K562 (cell line): Measurements from ENCODE around the gene MXRA7. TPM values are rescaled to one million over a fixed set of nuclear protein-coding genes. Genes with fewer than 3 reads are reported as not detected.

Experiments
- ATAC-seq: fragments of 200-7000 bp; cut with Tn5 transposase; 3 replicates; pipeline ENCODE4 v1.9.1; 2020; ENCODE audit warnings: moderate library complexity
- BruUV-seq: library from RNA; stranded (reverse); fragments of 400-500 nt; replicated peaks from 2 replicates; lab custom pipeline; 2021; lab: Mats Ljungman, UMichigan
- CTCF ChIA-PET: fragments of 300-600 bp; formaldehyde crosslinking; extraction: SDS; loops from one replicate; lab custom pipeline; 2021; ENCODE audit warnings: low intra/inter-chr PET ratio; lab: Yijun Ruan, JAX
- POLR2A ChIA-PET: fragments of 300-600, 350-650 bp; sonication (Branson Sonifier 250); formaldehyde crosslinking; extraction: SDS; loops from one replicate; lab custom pipeline; 2021; ENCODE audit warnings: antibody characterized with exemption, inconsistent platforms; lab: Yijun Ruan, JAX
- DNase-seq, 4 experiments: peaks; one replicate each; pipeline versions ENCODE4 v3.0.0 to v3.0.0-alpha.2; 2011 to 2018; ENCODE audit warnings: low spot score in 3 of 4, mixed read lengths in 3 of 4; ENCODE audit errors: extremely low read depth in 1 of 4
- FAIRE-seq: peaks from 2 replicates; lab custom pipeline; 2011; peaks lifted over from hg19 to GRCh38; lab: Jason Lieb, UNC
- H2AFZ ChIP-seq: 2 replicates; pipeline ENCODE4 v1.6.0; 2011; ENCODE audit warnings: low read depth, low read length, control low read depth, inconsistent platforms
- H3K27ac ChIP-seq: fragments of 200-600 bp; 3 replicates; pipeline ENCODE4 v1.8.0; 2011; ENCODE audit warnings: low read depth, mild to moderate bottlenecking, control low read depth, inconsistent platforms, low read length, moderate library complexity, mixed read lengths; ENCODE audit errors: extremely low read depth
- H3K27me3 ChIP-seq, 2 experiments: fragments of 300-600 bp in 1 of 2; 2 replicates in 1 of 2; 3 replicates in 1 of 2; pipeline versions ENCODE4 v1.6.0 to v1.8.0; 2011; ENCODE audit warnings: inconsistent platforms in 2 of 2, low read length in 2 of 2, mild to moderate bottlenecking in 1 of 2, mixed read lengths in 1 of 2, moderate library complexity in 1 of 2; ENCODE audit not compliant: control insufficient read depth in 2 of 2, insufficient read depth in 2 of 2
- H3K36me3 ChIP-seq: fragments of 300-600 bp; 3 replicates; pipeline ENCODE4 v1.8.0; 2011; ENCODE audit warnings: mild to moderate bottlenecking, low read length, inconsistent platforms; ENCODE audit not compliant: control insufficient read depth, insufficient read depth
- H3K4me1 ChIP-seq, 2 experiments: fragments of 200-600 bp in 1 of 2; replicated peaks in 1 of 2; 2 replicates in 1 of 2; 3 replicates in 1 of 2; pipeline versions ENCODE4 v1.5.1 to v1.8.0; 2011; ENCODE audit warnings: inconsistent platforms in 2 of 2, low read length in 2 of 2, mild to moderate bottlenecking in 1 of 2, mixed read lengths in 1 of 2, moderate library complexity in 1 of 2; ENCODE audit not compliant: control insufficient read depth in 2 of 2, insufficient read depth in 2 of 2
- H3K4me2 ChIP-seq: 2 replicates; pipeline ENCODE4 v1.6.1; 2011; ENCODE audit warnings: low read length, control low read depth, inconsistent platforms, mixed read lengths; ENCODE audit not compliant: insufficient read depth
- H3K4me3 ChIP-seq: fragments of 200-600 bp; sonication (generic), shearing (Covaris generic); 2 replicates; pipeline ENCODE4 v1.5.1; 2016; ENCODE audit warnings: control low read depth, inconsistent platforms
- H3K79me2 ChIP-seq: fragments of 200-600 bp; 3 replicates; pipeline ENCODE4 v1.8.0; 2011; ENCODE audit warnings: low read length, inconsistent platforms; ENCODE audit not compliant: control insufficient read depth, insufficient read depth
- H3K9ac ChIP-seq, 2 experiments: 2 replicates each; pipeline versions ENCODE4 v1.6.0 to v1.6.1; 2011; ENCODE audit warnings: low read depth in 2 of 2, low read length in 2 of 2, control low read depth in 1 of 2, inconsistent platforms in 1 of 2, mild to moderate bottlenecking in 1 of 2, mixed read lengths in 1 of 2; ENCODE audit not compliant: insufficient read depth in 1 of 2
- H3K9me1 ChIP-seq: one replicate; pipeline ENCODE4 v1.6.0; 2011; ENCODE audit warnings: inconsistent platforms, mild to moderate bottlenecking, low read length, moderate library complexity; ENCODE audit not compliant: control insufficient read depth, insufficient read depth
- H3K9me3 ChIP-seq: replicated peaks from 2 replicates; pipeline ENCODE4 v1.5.1; 2011; ENCODE audit warnings: low read depth, low read length, inconsistent platforms; ENCODE audit not compliant: control insufficient read depth, insufficient read depth
- H4K20me1 ChIP-seq: replicated peaks from 2 replicates; pipeline ENCODE4 v1.6.1; 2011; ENCODE audit warnings: low read length, inconsistent platforms, mixed read lengths; ENCODE audit not compliant: control insufficient read depth, insufficient read depth
- DMBX1 ChIP-seq: fragments of 250-450 bp; sonication (Bioruptor Pico); IDR thresholded peaks from 2 replicates; pipeline ENCODE4 v1.8.0; 2022; ENCODE audit warnings: inconsistent platforms, mild to moderate bottlenecking, moderate library complexity, borderline replicate concordance
- HDAC1 ChIP-seq, 2 experiments: fragments of 450-650 bp; IDR thresholded peaks; 2 replicates each; pipeline ENCODE4 v1.6.1; 2016 to 2017; ENCODE audit warnings: inconsistent platforms in 1 of 2, mild to moderate bottlenecking in 1 of 2, moderate library complexity in 1 of 2
- HDAC6 ChIP-seq: IDR thresholded peaks from 2 replicates; pipeline ENCODE4 v1.6.1; 2012; ENCODE audit warnings: low read depth, mild to moderate bottlenecking, control low read depth, inconsistent platforms, low read length, moderate library complexity
- ILF3 ChIP-seq: fragments of 450-650 bp; IDR thresholded peaks from 2 replicates; pipeline ENCODE4 v1.6.1; 2018; ENCODE audit warnings: antibody characterized with exemption, mild to moderate bottlenecking, moderate library complexity, borderline replicate concordance
- POLR2AphosphoS2 ChIP-seq: IDR thresholded peaks from 2 replicates; pipeline ENCODE4 v1.6.1; 2012; ENCODE audit warnings: low read length, improper control_type of control experiment
- RBM15 ChIP-seq: fragments of 200-400 bp; formaldehyde crosslinking; IDR thresholded peaks from 2 replicates; pipeline ENCODE4 v1.6.1; 2018; ENCODE audit warnings: mild to moderate bottlenecking, low read length, moderate library complexity; ENCODE audit not compliant: insufficient read depth
- STAT5B ChIP-seq: fragments of 250-450 bp; sonication (Bioruptor Pico); IDR thresholded peaks from 2 replicates; pipeline ENCODE4 v1.8.0; 2021; ENCODE audit warnings: mild to moderate bottlenecking, inconsistent platforms
- ZC3H4 ChIP-seq: sonication (generic); formaldehyde crosslinking; IDR thresholded peaks from 2 replicates; pipeline ENCODE4 v1.9.0; 2021; ENCODE audit warnings: missing genetic modification reagents, borderline replicate concordance
- ZFP30 ChIP-seq: fragments of 250-450 bp; sonication (Bioruptor Pico); IDR thresholded peaks from 2 replicates; pipeline ENCODE4 v1.8.0; 2022; ENCODE audit warnings: moderate library complexity, mild to moderate bottlenecking, inconsistent platforms, borderline replicate concordance
- ZNF583 ChIP-seq: fragments of 250-450 bp; sonication (Bioruptor Pico); IDR thresholded peaks from 2 replicates; pipeline ENCODE4 v1.4.0; 2020
- ZNF75A ChIP-seq: fragments of 450-650 bp; formaldehyde crosslinking; IDR thresholded peaks from 2 replicates; pipeline ENCODE4 v1.4.0; 2020; ENCODE audit warnings: mild to moderate bottlenecking
- ZNF778 ChIP-seq: fragments of 450-650 bp; formaldehyde crosslinking; IDR thresholded peaks from 2 replicates; pipeline ENCODE4 v1.4.0; 2020; ENCODE audit warnings: mild to moderate bottlenecking, moderate library complexity
- WGBS: fragments of 100-300 bp; shearing (Covaris generic); methylation state at CpG from one replicate; pipeline ENCODE4 v1.1.6; 2016; ENCODE audit warnings: low coverage, mixed read lengths; ENCODE audit not compliant: insufficient coverage; ENCODE audit errors: missing lambda C conversion rate; 5-methylcytosine and 5-hydroxymethylcytosine counted together
- in situ Hi-C: fragments of 300-500 bp; cut with MboI; formaldehyde crosslinking; loops from 4 replicates; pipeline ENCODE4 v1.15.0; 2018; ENCODE audit warnings: inconsistent platforms, mixed read lengths
- intact Hi-C: fragments of 100-400 bp; cut with micrococcal nuclease; formaldehyde crosslinking; loops from 2 replicates; pipeline ENCODE4 v1.14.2; 2022
- polyA plus RNA-seq, 8 experiments: library from polyadenylated mRNA; depleted of rRNA in 4 of 8; stranded (reverse) in 5 of 8; unstranded in 3 of 8; fragments of >200 nt; fragmentation: Nextera tagmentation in 2 of 8; fragmentation: Illumina TruSeq in 1 of 8; extraction: Ambion mirVana in 2 of 8; extraction: Trizol in 1 of 8; gene quantifications; 2 replicates each; pipeline versions ENCODE4 v1.2.1 to v1.2.3, GENCODE V29; 2011 to 2014; ENCODE audit warnings: inconsistent platforms in 1 of 8, missing spikeins in 1 of 8
- total RNA-seq, 7 experiments: library from RNA; depleted of rRNA in 6 of 7; stranded (reverse); fragments of >200 nt in 6 of 7; fragmentation: Illumina TruSeq in 2 of 7; extraction: Trizol in 2 of 7; gene quantifications; 2 replicates each; pipeline versions ENCODE4 v1.2.1 to v1.2.3, GENCODE V29; 2011 to 2021; ENCODE audit warnings: low replicate concordance in 1 of 7
- TF ChIP-seq, protein P1 (sequence below): fragments of 250-450 bp; sonication (Bioruptor Pico); IDR thresholded peaks from 2 replicates; pipeline ENCODE4 v1.5.1; 2021; ENCODE audit warnings: mild to moderate bottlenecking
- TF ChIP-seq, protein P2 (sequence below): sonication (generic); formaldehyde crosslinking; IDR thresholded peaks from 2 replicates; pipeline ENCODE4 v1.8.1; 2023; ENCODE audit warnings: mild to moderate bottlenecking, missing genetic modification reagents, moderate library complexity
- TF ChIP-seq, protein P3 (sequence below): fragments of 450-650 bp; formaldehyde crosslinking; IDR thresholded peaks from 2 replicates; pipeline ENCODE4 v1.4.0; 2020; ENCODE audit warnings: mild to moderate bottlenecking, moderate library complexity

Gene MXRA7
- total and polyA plus RNA-seq, 9 of the 15 experiments (the other 6 are each of a cell fraction or from before 2014, with no cell fraction given): 2.6 to 38.4 (median 14.3) TPM

DNA sequence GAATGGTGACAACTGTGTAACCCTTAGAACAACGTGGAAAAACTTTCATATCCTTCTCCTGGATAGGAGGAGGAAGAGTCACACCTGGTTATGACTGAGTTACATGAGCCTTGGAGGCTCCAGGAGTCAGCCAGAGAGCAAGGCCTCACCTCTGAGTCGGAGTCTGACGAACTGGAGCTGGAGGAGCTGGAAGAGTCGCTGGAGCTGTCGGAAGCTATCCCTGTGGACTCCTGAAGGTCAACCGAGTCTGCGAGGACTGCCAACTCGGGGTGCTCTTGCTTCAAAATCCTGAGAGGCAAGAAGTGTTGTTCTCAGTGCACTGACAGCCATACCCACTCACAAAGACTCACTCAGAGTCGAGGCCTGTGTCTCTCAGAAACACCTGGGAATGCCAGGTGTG lies 9.4 kb upstream of the MXRA7 start:
- in situ Hi-C loops (no loop called here), intact Hi-C loops (no loop called here)
- no peak overlapping the region for H3K4me2 ChIP-seq
- peaks cover 28 to 29% of the 10 kb centered on the region in 2 experiments for H3K4me1 ChIP-seq
- BruUV-seq: no TSS peak
- ChIA-PET POLR2A (interaction anchor here (0.6 to 1.5 kb wide), 3 partner anchors 20 to 402 kb away, joined by 3 to 6 read pairs (median 3); no protein-coding TSS in a partner anchor), CTCF (no interaction called here)
- no peak overlapping the region for H3K27ac ChIP-seq
- TF ChIP-seq ZNF75A (CRISPR knock-in tag) (no peak), HDAC1 (IDR thresholded peaks at IDR 0.05) (no peak), ZNF778 (CRISPR knock-in tag) (no peak), ZNF583 (CRISPR knock-in tag) (no peak), POLR2AphosphoS2 (no peak), STAT5B (CRISPR knock-in tag) (no peak), HDAC6 (no peak), ZC3H4 (no peak), RBM15 (no peak), ZFP30 (no peak), ILF3 (no peak), DMBX1 (CRISPR knock-in tag) (no peak)
- TF ChIP-seq, protein P1, sequence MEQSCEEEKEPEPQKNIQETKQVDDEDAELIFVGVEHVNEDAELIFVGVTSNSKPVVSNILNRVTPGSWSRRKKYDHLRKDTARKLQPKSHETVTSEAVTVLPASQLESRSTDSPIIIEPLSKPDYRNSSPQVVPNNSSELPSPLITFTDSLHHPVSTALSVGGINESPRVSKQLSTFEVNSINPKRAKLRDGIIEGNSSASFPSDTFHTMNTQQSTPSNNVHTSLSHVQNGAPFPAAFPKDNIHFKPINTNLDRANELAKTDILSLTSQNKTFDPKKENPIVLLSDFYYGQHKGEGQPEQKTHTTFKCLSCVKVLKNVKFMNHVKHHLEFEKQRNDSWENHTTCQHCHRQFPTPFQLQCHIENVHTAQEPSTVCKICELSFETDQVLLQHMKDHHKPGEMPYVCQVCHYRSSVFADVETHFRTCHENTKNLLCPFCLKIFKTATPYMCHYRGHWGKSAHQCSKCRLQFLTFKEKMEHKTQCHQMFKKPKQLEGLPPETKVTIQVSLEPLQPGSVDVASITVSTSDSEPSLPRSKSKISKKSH (CRISPR knock-in tag): no peak
- TF ChIP-seq, protein P2, sequence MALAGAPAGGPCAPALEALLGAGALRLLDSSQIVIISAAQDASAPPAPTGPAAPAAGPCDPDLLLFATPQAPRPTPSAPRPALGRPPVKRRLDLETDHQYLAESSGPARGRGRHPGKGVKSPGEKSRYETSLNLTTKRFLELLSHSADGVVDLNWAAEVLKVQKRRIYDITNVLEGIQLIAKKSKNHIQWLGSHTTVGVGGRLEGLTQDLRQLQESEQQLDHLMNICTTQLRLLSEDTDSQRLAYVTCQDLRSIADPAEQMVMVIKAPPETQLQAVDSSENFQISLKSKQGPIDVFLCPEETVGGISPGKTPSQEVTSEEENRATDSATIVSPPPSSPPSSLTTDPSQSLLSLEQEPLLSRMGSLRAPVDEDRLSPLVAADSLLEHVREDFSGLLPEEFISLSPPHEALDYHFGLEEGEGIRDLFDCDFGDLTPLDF (CRISPR knock-in tag): no peak
- TF ChIP-seq, protein P3, sequence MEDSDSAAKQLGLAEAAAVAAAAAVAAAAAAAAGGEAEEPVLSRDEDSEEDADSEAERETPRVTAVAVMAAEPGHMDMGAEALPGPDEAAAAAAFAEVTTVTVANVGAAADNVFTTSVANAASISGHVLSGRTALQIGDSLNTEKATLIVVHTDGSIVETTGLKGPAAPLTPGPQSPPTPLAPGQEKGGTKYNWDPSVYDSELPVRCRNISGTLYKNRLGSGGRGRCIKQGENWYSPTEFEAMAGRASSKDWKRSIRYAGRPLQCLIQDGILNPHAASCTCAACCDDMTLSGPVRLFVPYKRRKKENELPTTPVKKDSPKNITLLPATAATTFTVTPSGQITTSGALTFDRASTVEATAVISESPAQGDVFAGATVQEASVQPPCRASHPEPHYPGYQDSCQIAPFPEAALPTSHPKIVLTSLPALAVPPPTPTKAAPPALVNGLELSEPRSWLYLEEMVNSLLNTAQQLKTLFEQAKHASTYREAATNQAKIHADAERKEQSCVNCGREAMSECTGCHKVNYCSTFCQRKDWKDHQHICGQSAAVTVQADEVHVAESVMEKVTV (CRISPR knock-in tag): no peak
- H3K4me3 ChIP-seq: no peak overlapping the region
- no peak overlapping the region for H2AFZ ChIP-seq
- peaks cover under 1% of the 10 kb centered on the region for H3K9me1 ChIP-seq
- no peak overlapping the region for H3K9ac ChIP-seq
- no peak for DNase-seq
- H3K9me3 ChIP-seq: no peaks in the 10 kb centered on the region; the same call in 1 of the 2 replicates
- 88% methylated on average over 9 of the region's 9 CpGs for WGBS
- ATAC-seq: no peak
- H3K79me2 ChIP-seq: peaks cover 43% of the 10 kb centered on the region
- no peak for FAIRE-seq
- H3K36me3 ChIP-seq: peaks cover 94% of the 10 kb centered on the region
- H4K20me1 ChIP-seq: peaks cover 9% of the 10 kb centered on the region; the same call in 1 of the 2 replicates
- no peaks in the 10 kb centered on the region for H3K27me3 ChIP-seq
